GM18870 (cell line): Measurements from ENCODE around the gene IL34.
"Not testable (repeated sequence)": the region's sequence is repeated elsewhere in the genome, so short reads cannot be mapped to it uniquely, and the experiment has no call there.

Experiments used
- ATAC-seq: cut with Tn5 transposase; IDR thresholded peaks from one replicate; pipeline ENCODE4 v1.9.1; 2021; ENCODE audit warnings: moderate library complexity; ENCODE audit not compliant: unreplicated experiment

The IL34 gene

GRCh38 chr16:70646260-70647241 is at the start of gene IL34:
Gene IL34 (plus strand): TSS chr16:70646559. CDS start chr16:70646948, 389 bp downstream.
- ATAC-seq, result no peak

- ATAC-seq, result no peak
Measured at GRCh38 chr16:70597135-70597835, 49.1 kb upstream of the IL34 start.

- no peak for ATAC-seq
Measured at GRCh38 chr16:70598937-70599503, 47.3 kb upstream of the IL34 start.

- no peak for ATAC-seq
Measured at GRCh38 chr16:70600730-70601129, 45.6 kb upstream of the IL34 start.

- no peak for ATAC-seq
Measured at GRCh38 chr16:70601576-70602575, 44.5 kb upstream of the IL34 start.

GRCh38 chr16:70602831-70603230 is 43.5 kb upstream of the IL34 start:
- ATAC-seq, result no peak

GRCh38 chr16:70604407-70605282 is 41.7 kb upstream of the IL34 start:
- ATAC-seq, result no peak

GRCh38 chr16:70605283-70605657 is 41.1 kb upstream of the IL34 start:
- ATAC-seq, result no peak

GRCh38 chr16:70608521-70608920 is 37.8 kb upstream of the IL34 start:
- no peak for ATAC-seq

GRCh38 chr16:70610273-70611223 is 35.8 kb upstream of the IL34 start:
- no peak for ATAC-seq

GRCh38 chr16:70611224-70611598 is 35.1 kb upstream of the IL34 start:
- ATAC-seq, result no peak

GRCh38 chr16:70611785-70612303 is 34.5 kb upstream of the IL34 start:
- no peak for ATAC-seq

- ATAC-seq, result no peak
Measured at GRCh38 chr16:70612931-70613330, 33.4 kb upstream of the IL34 start.

- no peak for ATAC-seq
Measured at GRCh38 chr16:70614208-70614951, 32.0 kb upstream of the IL34 start.

GRCh38 chr16:70615945-70616344 is 30.4 kb upstream of the IL34 start:
- no peak for ATAC-seq

- ATAC-seq, result not testable (repeated sequence)
Measured at GRCh38 chr16:70621864-70622263, 24.5 kb upstream of the IL34 start.

- no peak for ATAC-seq
Measured at GRCh38 chr16:70627696-70628095, 18.7 kb upstream of the IL34 start.
